Body of pancreas (tissue), 4 donors: ENCODE data around the gene ADGRL3.

Experiments used
- CTCF ChIP-seq, 7 experiments: fragments of 450-650 bp in 4 of 7; fragments of 200-600 bp in 3 of 7; sonication (generic) in 3 of 7; IDR thresholded peaks; one replicate each; pipeline ENCODE4 v1.5.1; 2016 to 2019; ENCODE audit warnings: antibody characterized with exemption in 7 of 7
- POLR2A ChIP-seq, 3 donors: fragments of 450-650 bp; IDR thresholded peaks; one replicate each; pipeline ENCODE4 v1.6.1; 2016; ENCODE audit warnings: antibody characterized with exemption in 3 of 3, mild to moderate bottlenecking in 2 of 3

GRCh38 chr4:61727286-61727685 lies 527.2 kb downstream of the ADGRL3 start:
- TF ChIP-seq CTCF (IDR thresholded peaks at IDR 0.05): no peak
- no peak for TF ChIP-seq POLR2A (IDR thresholded peaks at IDR 0.05)
